ENCODE data around the gene MICALL1. TPM values are rescaled to one million over a fixed set of nuclear protein-coding genes. Genes with fewer than 3 reads are reported as not detected.

MICALL1 gene
- total RNA-seq, 6 experiments from 2014 or later: 37.7 to 46.5 (median 40.5) TPM

GRCh38 chr22:37907036-37907954 lies 1.2 kb downstream of the MICALL1 start:
- Mint-ChIP-seq H3K9me3 (no peaks in the 10 kb centered on the region), H3K36me3 (ENCODE audit: low read depth) (peaks cover 12% of the 10 kb centered on the region; the same call in 1 of the 2 replicates), H3K27ac (peak overlapping the region; percentile 83), H3K4me3 (peak overlapping the region; percentile 90), H3K27me3 (ENCODE audit: insufficient read depth) (peaks cover 4% of the 10 kb centered on the region), H3K4me1 (ENCODE audit: low read depth) (peaks cover 59% of the 10 kb centered on the region)
- DNase-seq: peak; percentile 21
- no peak for TF ChIP-seq CTCF (IDR thresholded peaks at IDR 0.05)

GRCh38 chr22:37909766-37910165 lies 3.7 kb downstream of the MICALL1 start:
- no peaks in the 10 kb centered on the region for H3K9me3 Mint-ChIP-seq
- H3K36me3 Mint-ChIP-seq (ENCODE audit: low read depth): peaks cover 18% of the 10 kb centered on the region
- no peak overlapping the region; the same call in 1 of the 2 replicates for H3K4me3 Mint-ChIP-seq
- no peak for DNase-seq
- no peak for TF ChIP-seq CTCF (IDR thresholded peaks at IDR 0.05)
- peaks cover 2% of the 10 kb centered on the region for H3K27me3 Mint-ChIP-seq (ENCODE audit: insufficient read depth)
- peaks cover 49% of the 10 kb centered on the region for H3K4me1 Mint-ChIP-seq (ENCODE audit: low read depth)
- peak overlapping the region; percentile 56 for H3K27ac Mint-ChIP-seq

- Mint-ChIP-seq H3K36me3 (ENCODE audit: low read depth) (peaks cover 18% of the 10 kb centered on the region), H3K9me3 (no peaks in the 10 kb centered on the region), H3K27ac (no peak overlapping the region), H3K4me1 (ENCODE audit: low read depth) (peaks cover 40% of the 10 kb centered on the region), H3K27me3 (ENCODE audit: insufficient read depth) (no peaks in the 10 kb centered on the region; the same call in none of the 2 replicates), H3K4me3 (no peak overlapping the region)
- no peak for DNase-seq
- TF ChIP-seq CTCF (IDR thresholded peaks at IDR 0.05): no peak
These were observed 5.0 kb downstream of the MICALL1 start for GRCh38 chr22:37910890-37911672.

GRCh38 chr22:37911697-37912096 lies 5.6 kb downstream of the MICALL1 start:
- no peaks in the 10 kb centered on the region for H3K9me3 Mint-ChIP-seq
- no peak overlapping the region for H3K27ac Mint-ChIP-seq
- no peak for DNase-seq
- H3K36me3 Mint-ChIP-seq (ENCODE audit: low read depth): peaks cover 22% of the 10 kb centered on the region
- H3K27me3 Mint-ChIP-seq (ENCODE audit: insufficient read depth): no peaks in the 10 kb centered on the region; the same call in none of the 2 replicates
- H3K4me1 Mint-ChIP-seq (ENCODE audit: low read depth): peaks cover 40% of the 10 kb centered on the region
- no peak for TF ChIP-seq CTCF (IDR thresholded peaks at IDR 0.05)
- no peak overlapping the region for H3K4me3 Mint-ChIP-seq

GRCh38 chr22:37912171-37912570 lies 6.1 kb downstream of the MICALL1 start:
- H3K36me3 Mint-ChIP-seq (ENCODE audit: low read depth): peaks cover 22% of the 10 kb centered on the region

More at GRCh38 chr22:37912171-37912570, 6.1 kb downstream of the MICALL1 start:
- Mint-ChIP-seq H3K4me3 (no peak overlapping the region), H3K4me1 (ENCODE audit: low read depth) (peaks cover 37% of the 10 kb centered on the region), H3K27me3 (ENCODE audit: insufficient read depth) (no peaks in the 10 kb centered on the region; the same call in none of the 2 replicates), H3K27ac (no peak overlapping the region), H3K9me3 (no peaks in the 10 kb centered on the region)
- no peak for TF ChIP-seq CTCF (IDR thresholded peaks at IDR 0.05)
- no peak for DNase-seq

All from HFFc6 (cell line).